Measurements from ENCODE around the gene ASIC4.

DNA sequence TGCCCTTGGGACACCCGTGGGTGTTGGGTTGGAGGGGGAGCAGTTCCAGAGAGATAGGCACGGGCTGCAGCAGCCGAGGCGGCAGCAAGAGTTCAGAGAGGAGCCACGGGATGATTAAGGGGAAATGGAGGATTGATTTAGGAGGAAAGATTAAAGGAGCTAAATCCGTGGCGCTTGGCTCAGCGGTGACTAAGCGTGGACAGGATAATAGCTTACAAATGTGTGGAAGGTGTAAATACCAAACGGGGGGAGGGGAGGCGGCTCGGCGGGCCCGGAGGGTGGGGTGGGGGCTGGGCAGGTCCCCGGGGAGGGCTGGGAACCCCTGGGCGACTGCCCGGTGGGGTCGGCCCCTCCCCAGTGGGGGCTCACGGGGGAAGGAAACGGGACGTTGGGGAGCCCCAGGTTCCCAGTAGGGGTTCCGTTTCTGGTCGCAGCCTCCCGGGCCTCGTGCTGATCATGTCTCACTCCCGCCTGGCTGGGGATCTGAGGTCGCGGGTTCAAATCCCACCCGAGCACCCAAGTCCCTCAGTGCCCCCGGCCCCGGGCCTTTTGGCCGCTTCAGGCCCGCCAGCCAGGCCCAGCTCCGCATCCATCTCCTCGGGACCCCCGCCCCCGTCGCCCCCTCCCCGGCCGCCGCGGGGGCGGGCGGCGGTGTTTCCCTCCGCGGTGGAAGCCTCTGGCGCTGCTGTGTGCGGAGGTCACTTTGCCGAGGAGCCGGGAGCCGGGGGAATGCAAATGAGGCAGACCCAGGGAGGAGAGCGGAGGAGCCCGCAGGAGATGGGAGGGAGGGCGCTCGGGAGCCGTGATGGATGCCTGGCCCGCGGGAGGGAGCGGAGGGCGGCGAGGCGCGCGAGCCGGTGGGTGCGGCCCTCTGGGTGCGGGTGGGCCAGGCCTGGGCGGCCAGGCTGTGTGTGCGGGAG, 8.1 kb downstream of the ASIC4 start:
- TF ChIP-seq ZNF772 (CRISPR knock-in tag; IDR thresholded peaks at IDR 0.05) = no peak
- TF ChIP-seq FOXM1 (CRISPR knock-in tag; IDR thresholded peaks at IDR 0.05) = no peak
- no peak for TF ChIP-seq PRPF4 (IDR thresholded peaks at IDR 0.05; ENCODE audit: low read depth, low read length, poor library complexity, severe bottlenecking)
- no peak for TF ChIP-seq JUND (CRISPR knock-in tag; IDR thresholded peaks at IDR 0.05)
- no peak for TF ChIP-seq ZNF776 (CRISPR knock-in tag; IDR thresholded peaks at IDR 0.05)
- no peak for TF ChIP-seq SMC3 (IDR thresholded peaks at IDR 0.05; ENCODE audit: low read length)

All from HepG2 (cell line).